Measurements from ENCODE around the gene ENGASE.
"Not testable (repeated sequence)": the region's sequence is repeated elsewhere in the genome, so short reads cannot be mapped to it uniquely, and the experiment has no call there.

The ENGASE gene

DNA sequence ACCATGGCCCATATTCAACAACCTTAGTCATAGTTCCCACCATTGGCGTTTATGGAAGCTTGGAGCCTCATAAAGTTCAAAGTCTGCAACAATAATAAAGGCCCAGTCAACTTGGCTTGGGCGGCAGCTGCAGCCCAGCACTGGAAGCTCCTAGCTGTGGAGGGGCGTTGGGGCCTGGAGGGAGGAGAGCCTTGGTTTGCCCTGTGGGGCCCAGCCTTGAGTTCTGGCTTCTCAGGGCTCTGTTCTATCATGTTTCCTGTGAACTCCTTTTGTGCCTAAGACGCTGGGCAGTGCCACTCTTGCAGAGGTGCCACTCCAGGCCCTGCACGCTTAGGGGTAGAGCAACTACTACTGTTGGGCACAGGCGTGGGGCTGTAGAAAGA lies 927 bp upstream of the ENGASE start:
- TF ChIP-seq, protein P1, sequence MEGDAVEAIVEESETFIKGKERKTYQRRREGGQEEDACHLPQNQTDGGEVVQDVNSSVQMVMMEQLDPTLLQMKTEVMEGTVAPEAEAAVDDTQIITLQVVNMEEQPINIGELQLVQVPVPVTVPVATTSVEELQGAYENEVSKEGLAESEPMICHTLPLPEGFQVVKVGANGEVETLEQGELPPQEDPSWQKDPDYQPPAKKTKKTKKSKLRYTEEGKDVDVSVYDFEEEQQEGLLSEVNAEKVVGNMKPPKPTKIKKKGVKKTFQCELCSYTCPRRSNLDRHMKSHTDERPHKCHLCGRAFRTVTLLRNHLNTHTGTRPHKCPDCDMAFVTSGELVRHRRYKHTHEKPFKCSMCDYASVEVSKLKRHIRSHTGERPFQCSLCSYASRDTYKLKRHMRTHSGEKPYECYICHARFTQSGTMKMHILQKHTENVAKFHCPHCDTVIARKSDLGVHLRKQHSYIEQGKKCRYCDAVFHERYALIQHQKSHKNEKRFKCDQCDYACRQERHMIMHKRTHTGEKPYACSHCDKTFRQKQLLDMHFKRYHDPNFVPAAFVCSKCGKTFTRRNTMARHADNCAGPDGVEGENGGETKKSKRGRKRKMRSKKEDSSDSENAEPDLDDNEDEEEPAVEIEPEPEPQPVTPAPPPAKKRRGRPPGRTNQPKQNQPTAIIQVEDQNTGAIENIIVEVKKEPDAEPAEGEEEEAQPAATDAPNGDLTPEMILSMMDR (IDR thresholded peaks at IDR 0.05; ENCODE audit: borderline replicate concordance, control extremely low read depth, extremely low read depth, insufficient read depth, missing control alignments): no peak
- in situ Hi-C loops (cut with MboI; ENCODE audit: low sequenced_read_pairs, unreplicated experiment): no loop called here
- no peak for DNase-seq (ENCODE audit: low spot score)

DNA sequence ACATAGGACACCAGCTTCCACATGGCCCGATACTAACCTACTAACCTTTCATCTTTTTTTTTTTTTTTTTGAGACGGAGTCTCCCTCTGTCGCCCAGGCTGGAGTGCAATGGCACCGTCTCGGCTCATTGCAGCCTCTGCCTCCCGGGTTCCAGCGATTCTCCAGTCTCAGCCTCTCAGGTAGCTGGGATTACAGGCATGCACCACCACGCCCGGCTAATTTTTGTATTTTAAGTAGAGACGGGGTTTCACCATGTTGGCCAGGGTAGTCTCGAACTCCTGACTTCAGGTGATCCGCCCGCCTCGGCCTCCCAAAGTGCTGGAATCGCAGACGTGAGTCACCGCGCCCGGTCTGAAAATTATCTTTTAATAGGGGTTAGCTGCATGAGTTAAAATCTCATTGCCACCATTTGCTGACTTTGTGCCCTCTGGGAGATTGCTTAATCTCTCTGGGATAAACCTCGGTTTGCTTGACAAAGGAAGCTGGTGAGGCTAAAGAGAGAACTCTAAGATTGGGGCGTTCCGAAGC lies 439 bp upstream of the ENGASE start:
- DNase-seq (ENCODE audit: low spot score); in situ Hi-C loops (cut with MboI; ENCODE audit: low sequenced_read_pairs, unreplicated experiment): not testable (repeated sequence)

DNA sequence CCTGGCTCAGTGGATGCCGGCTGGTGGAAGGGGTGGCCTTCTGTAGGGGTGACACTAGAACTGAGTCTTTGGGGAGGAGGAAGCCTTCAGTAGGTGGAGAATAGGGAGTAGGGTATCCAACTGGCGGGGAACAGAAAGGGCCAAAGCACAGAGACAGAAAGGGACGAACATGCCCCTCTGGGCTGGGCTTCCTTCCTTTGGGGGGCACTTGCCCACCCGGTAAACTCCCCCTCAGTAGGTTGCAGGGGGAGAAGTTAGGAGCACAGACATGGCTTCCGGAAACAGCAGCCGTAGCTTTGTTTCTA lies 774 bp downstream of the ENGASE start:
- TF ChIP-seq, protein P1 (IDR thresholded peaks at IDR 0.05; ENCODE audit: borderline replicate concordance, control extremely low read depth, extremely low read depth, insufficient read depth, missing control alignments): no peak
- in situ Hi-C loops (cut with MboI; ENCODE audit: low sequenced_read_pairs, unreplicated experiment): no loop called here
- no peak for DNase-seq (ENCODE audit: low spot score)

DNA sequence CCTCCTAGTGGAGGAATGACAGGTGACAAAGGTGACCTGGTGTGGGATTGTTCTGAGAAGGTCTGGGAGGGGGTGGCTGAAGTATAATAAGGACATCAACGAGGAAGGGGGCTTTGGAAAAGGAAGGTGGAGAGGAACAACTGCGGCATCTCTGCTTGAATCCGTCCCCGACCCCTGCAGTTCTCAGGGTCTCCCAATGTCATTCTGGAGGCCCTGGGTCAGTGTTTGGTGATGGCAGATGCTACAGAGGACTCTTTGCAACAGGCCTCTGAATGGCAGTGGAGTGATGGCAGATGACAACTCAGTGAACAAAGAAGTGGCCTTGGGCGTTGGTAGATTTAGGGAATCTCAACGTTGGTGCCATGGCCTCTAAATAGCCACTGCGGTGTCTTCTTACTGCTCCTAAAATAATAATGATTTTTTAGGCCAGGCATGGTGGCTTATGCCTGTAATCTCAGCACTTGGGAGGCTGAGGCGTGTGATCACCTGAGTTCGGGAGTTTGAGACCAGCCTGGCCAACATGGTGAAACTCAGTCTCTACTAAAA lies 1.3 kb downstream of the ENGASE start:
- DNase-seq (ENCODE audit: low spot score): peak; percentile 9
- TF ChIP-seq, protein P1 (IDR thresholded peaks at IDR 0.05; ENCODE audit: borderline replicate concordance, control extremely low read depth, extremely low read depth, insufficient read depth, missing control alignments): no peak
- in situ Hi-C loops (cut with MboI; ENCODE audit: low sequenced_read_pairs, unreplicated experiment): no loop called here

DNA sequence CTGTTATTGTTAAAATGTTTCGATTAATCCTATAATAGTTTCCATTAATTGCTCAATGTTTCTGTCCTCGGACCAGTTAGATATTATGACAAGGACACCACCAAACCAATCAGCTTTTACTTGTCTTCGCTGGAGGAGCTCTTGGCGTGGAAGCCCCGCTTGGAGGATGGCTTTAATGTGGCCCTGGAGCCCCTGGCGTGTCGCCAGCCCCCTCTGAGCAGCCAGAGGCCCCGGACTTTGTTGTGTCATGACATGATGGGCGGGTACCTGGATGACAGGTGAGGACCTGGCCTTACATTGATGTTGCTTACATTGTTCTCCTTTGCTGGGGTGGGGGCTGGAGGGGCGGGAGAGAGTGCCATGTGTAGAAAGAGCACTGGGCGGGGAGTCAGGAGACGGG lies 3.0 kb downstream of the ENGASE start:
- in situ Hi-C loops (cut with MboI; ENCODE audit: low sequenced_read_pairs, unreplicated experiment): no loop called here
- no peak for DNase-seq (ENCODE audit: low spot score)
- TF ChIP-seq, protein P1 (IDR thresholded peaks at IDR 0.05; ENCODE audit: borderline replicate concordance, control extremely low read depth, extremely low read depth, insufficient read depth, missing control alignments): no peak

DNA sequence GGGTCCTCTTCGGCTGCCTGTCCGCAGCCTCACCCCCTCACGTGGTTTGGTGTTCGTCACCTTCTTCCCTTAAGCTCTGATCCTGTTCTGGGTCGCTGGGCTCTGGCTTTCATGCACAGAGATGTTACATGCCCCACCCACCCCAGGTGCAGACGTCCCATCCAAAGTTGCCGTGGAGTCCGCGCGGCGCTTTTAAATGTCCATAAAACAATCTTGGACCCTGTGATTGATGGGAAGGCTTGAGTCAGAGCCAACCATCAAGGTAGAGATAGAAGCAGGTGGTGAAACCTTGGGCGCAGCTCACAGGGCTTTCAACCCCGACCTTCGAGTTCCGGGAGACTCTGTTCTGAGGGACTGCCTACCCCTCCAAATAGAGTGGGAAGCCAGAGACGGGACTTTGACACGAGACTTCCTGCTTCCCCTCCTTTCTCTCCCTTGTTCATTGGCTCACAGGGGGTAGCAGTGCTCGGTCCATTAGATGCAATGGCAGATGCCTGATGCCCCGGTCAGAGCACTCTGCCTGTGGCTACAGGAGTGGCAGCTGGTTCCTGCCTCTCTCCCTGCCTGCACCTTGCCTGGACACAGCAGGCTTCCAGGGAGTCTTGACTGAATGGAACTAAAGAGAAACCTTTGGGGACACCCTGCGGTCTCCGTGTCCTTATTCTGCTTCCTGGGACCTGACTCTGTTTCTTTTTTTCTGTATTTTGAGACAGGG lies 4.0 kb downstream of the ENGASE start:
- TF ChIP-seq, protein P1 (IDR thresholded peaks at IDR 0.05; ENCODE audit: borderline replicate concordance, control extremely low read depth, extremely low read depth, insufficient read depth, missing control alignments): no peak
- in situ Hi-C loops (cut with MboI; ENCODE audit: low sequenced_read_pairs, unreplicated experiment): no loop called here
- no peak for DNase-seq (ENCODE audit: low spot score)

DNA sequence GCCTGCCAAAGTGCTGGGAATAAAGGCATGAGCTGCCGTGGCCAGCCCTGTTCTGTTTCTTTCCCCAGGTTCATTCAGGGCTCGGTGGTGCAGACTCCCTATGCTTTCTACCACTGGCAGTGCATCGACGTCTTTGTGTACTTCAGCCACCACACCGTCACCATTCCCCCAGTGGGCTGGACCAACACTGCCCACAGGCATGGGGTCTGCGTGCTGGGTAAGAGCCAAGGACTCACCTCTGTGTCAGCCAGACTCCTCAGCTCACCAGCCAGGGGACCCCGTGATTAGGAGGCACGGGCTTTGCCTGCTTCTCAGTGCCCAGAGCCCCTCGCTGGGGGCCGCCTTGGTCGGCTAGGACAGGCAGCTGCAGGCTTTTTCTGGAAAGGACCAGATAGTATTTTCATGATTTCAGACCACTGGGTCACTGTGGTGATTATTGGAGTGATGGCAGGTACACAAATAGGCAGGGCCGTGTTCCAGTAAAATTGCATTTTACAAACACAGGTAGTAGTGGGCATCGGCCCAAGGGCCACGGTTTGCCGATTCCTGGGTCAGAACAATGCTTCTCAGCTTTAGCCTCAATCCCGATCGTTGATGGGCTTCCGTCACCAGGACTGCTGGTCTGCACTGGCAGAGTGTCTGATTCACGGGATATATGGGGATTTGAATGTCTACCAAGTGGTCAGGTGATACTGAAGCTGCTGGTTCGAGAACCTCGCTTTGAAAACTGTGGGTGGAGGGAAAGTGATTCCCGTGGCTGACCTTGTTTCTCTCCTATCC lies 5.0 kb downstream of the ENGASE start:
- TF ChIP-seq, protein P1 (IDR thresholded peaks at IDR 0.05; ENCODE audit: borderline replicate concordance, control extremely low read depth, extremely low read depth, insufficient read depth, missing control alignments): no peak
- DNase-seq (ENCODE audit: low spot score): no peak
- in situ Hi-C loops (cut with MboI; ENCODE audit: low sequenced_read_pairs, unreplicated experiment): loop anchor here (10.0 kb wide), 1 partner anchor 315 kb away; no protein-coding TSS in a partner anchor

All from GM13976 (cell line).